Activated CD8-positive, alpha-beta memory T cell treated with anti-CD3 and anti-CD28 coated beads for 36 hours (primary cell): ENCODE data around the gene LGALS13. TPM values are rescaled to one million over a fixed set of nuclear protein-coding genes. Genes with fewer than 3 reads are reported as not detected.
"Not testable (repeated sequence)": the region's sequence is repeated elsewhere in the genome, so short reads cannot be mapped to it uniquely, and the experiment has no call there.

Source experiments
- CTCF ChIA-PET: fragments of 350-600 bp; sonication (Branson Sonifier 250); formaldehyde crosslinking; loops from one replicate; lab custom pipeline; 2021; ENCODE audit warnings: antibody characterized with exemption; lab: Charles Lee
- POLR2A ChIA-PET: fragments of 350-600 bp; sonication (Branson Sonifier 250); formaldehyde crosslinking; loops from one replicate; lab custom pipeline; 2021; ENCODE audit warnings: antibody characterized with exemption; lab: Charles Lee
- total RNA-seq, 2 experiments: library from RNA; stranded (reverse); gene quantifications; one replicate each; pipeline ENCODE4 v1.2.3, GENCODE V29; 2021

LGALS13 gene
- total RNA-seq, 2 experiments from 2014 or later, result not detected

DNA sequence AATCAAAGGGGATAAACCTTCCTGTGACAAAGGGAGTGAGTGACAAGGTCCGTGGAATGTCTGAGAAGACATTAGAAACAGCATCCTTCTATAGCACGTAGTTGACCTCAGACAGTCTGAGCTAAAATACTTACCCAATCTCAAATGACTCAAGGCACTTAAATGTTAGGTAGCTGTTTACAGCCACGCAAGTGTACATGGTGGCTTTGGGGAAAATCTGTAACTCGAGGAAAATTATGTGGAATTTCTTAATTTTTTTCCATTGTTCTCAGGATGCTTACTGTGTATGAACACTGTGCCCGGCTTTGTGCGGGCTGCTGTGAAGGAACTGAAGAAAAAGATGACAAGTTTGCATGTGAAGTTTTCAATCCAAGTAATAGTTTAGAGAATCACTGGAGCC lies 5.2 kb downstream of the LGALS13 start:
- ChIA-PET CTCF (no interaction called here), POLR2A (no interaction called here)

GRCh38 chr19:39613597-39613996 lies 11.3 kb downstream of the LGALS13 start:
- CTCF ChIA-PET, result no interaction called here
- POLR2A ChIA-PET, result no interaction called here

- CTCF ChIA-PET, result no interaction called here
- POLR2A ChIA-PET, result no interaction called here
Measured at GRCh38 chr19:39617745-39618144, 15.4 kb downstream of the LGALS13 start.

DNA sequence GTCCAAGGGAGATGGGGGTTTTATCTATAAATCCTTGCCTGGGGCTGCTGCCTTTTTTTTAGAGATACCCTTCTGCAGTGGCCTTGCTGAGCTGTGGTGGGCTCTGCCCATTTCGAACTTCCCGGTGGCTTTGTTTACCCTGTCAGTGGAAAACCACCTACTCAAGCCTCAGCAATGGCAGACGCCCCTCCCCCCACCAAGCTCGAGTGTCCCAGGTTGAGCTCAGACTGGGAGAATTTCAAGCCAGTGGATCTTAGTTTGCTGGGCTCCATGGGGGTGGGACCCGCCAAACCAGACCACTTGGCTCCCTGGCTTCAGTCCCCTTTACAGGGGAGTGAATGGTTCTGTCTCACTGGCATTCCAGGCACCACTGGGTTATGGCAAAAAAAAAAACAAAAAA lies 21.6 kb downstream of the LGALS13 start:
- ChIA-PET CTCF (no interaction called here), POLR2A (no interaction called here)

DNA sequence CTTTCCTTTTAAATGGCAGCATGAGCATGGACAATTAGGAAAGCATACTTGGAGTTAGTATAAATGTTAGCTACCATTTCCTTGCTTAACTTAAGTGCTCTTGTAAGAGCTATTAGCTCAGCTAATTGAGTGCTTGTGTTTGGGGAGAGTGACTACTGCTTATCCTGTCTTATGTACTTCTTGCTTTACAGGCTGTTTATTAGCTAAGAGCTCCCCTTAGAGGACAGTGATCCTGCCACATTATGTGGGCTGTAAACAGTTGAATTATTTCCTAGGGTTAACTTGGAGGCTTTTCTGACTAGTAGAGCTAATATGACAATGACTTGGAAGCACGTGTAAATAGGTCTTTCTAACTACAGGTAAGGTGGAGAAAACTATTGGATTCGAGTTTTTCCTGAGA lies 25.3 kb downstream of the LGALS13 start:
- POLR2A ChIA-PET, result not testable (repeated sequence)
- CTCF ChIA-PET, result interaction anchor here (1.1 kb wide), 1 partner anchor 76 kb away, joined by 5 read pairs; no protein-coding TSS in a partner anchor

GRCh38 chr19:39631178-39631577 lies 28.9 kb downstream of the LGALS13 start:
- ChIA-PET POLR2A (no interaction called here), CTCF (no interaction called here)

DNA sequence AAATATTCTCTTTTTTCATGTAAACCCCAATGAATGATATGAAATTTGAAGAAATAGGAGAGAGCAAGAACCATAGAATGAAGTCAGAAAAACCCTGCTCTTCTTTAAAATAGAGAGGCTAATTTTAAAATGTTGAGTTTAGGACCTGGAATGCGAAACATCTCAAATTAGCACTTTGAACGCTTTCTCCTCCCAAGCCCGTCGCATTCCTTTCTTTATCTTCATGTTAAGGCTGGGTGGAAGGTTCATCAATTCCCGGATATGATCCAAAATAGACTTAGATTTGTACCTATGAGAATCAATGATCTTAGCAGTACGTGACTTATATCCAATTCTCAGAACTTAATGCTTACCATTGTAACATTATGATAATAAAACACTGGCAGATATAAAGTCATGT lies 29.3 kb downstream of the LGALS13 start:
- POLR2A ChIA-PET, result no interaction called here

DNA sequence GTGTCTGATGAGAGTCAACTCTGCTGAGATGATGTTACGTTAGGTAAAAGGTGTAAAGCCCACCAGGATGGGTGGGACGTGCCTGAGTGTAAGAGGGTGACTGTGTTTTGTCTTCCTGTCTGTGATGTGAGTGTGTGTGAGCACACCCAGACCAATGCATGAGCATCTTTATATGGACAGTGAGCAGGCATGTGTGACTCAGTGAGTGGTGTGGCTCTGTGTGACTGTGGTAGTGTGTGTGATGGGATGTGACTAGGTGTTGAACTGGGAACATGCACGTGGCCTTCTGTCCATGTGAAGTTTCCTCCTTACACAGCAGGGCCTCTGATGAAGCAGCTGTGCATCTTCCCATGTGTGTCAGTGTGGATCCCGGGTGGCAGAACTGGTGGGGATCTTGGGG lies 35.6 kb downstream of the LGALS13 start:
- ChIA-PET POLR2A (no interaction called here), CTCF (no interaction called here)

More for the DNA sequence above, 29.3 kb downstream of the LGALS13 start:
- CTCF ChIA-PET, result no interaction called here

DNA sequence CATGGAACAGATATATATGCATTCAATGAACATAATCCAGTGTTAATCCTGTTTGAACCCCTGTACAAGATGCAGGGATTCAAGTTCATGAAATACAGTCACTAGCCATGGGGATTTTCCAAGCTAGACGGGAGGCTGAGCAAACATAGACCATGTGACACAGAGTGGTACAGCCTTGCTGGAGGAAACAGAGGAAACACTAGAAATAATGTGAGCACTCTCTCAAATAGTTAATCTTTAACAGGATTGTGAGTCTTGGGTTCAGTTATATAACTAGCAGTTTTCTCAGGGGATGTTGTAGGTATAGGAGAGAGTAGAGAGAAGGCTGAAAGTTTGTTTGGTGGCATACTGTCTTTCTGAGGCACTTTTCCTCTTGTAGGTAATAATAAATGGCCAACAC lies 39.4 kb downstream of the LGALS13 start:
- POLR2A ChIA-PET, result no interaction called here

DNA sequence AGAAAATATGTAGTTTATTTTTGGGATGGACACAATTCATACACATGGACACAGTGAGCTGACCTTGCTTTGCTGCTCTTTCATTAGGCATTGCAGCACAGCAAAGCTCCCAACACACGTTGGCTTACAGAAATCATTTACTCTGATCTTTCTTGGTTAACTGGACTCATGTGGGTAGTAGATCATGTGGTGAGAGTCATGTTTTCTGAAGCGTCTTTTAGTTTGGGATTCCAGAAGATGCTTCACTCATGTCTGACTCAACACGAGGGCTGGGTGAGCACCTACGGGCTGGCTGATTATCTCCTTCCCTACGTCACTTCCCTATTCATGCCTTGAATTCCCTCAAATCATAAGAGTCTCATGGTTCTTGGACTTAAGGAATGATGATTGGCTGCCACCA lies 41.3 kb downstream of the LGALS13 start:
- ChIA-PET POLR2A (no interaction called here), CTCF (no interaction called here)

More for the DNA sequence above, 39.4 kb downstream of the LGALS13 start:
- CTCF ChIA-PET, result no interaction called here

GRCh38 chr19:39645800-39646411 lies 43.6 kb downstream of the LGALS13 start:
- ChIA-PET CTCF (interaction anchor here (0.5 kb wide), 1 partner anchor 94 kb away, joined by 3 read pairs; no protein-coding TSS in a partner anchor), POLR2A (no interaction called here)

GRCh38 chr19:39647918-39648317 lies 45.6 kb downstream of the LGALS13 start:
- ChIA-PET POLR2A (no interaction called here), CTCF (no interaction called here)

GRCh38 chr19:39655613-39656012 lies 53.3 kb downstream of the LGALS13 start, which contains the start of gene LGALS16:
Gene LGALS16 (plus strand): TSS chr19:39655913. CDS start chr19:39655962, 49 bp downstream.
- POLR2A ChIA-PET, result no interaction called here
- CTCF ChIA-PET, result no interaction called here

Other genes with a start within 250 kb of the LGALS13 start
- gene PAF1, start 211.4 kb upstream of the LGALS13 start, total RNA-seq, result 10 to 100 TPM; 43.6 to 44.7 TPM
- gene MED29, start 211.1 kb upstream of the LGALS13 start, total RNA-seq, result 10 to 100 TPM; 28.7 to 30.3 TPM
- gene ZFP36, start 195.7 kb upstream of the LGALS13 start, total RNA-seq, result 10 to 100 TPM; 16.6 to 17.4 TPM
- 10 to 100 TPM; 30.4 to 30.9 TPM for gene PLEKHG2, start 189.9 kb upstream of the LGALS13 start, total RNA-seq
- 1,000 to 10,000 TPM; 2,748 to 2,778 TPM for gene RPS16, start 166.6 kb upstream of the LGALS13 start, total RNA-seq
- 100 to 1,000 TPM; 179 to 189 TPM for gene SUPT5H, start 156.9 kb upstream of the LGALS13 start, total RNA-seq
- gene TIMM50, start 121.7 kb upstream of the LGALS13 start, total RNA-seq, result 100 to 1,000 TPM; 135 to 144 TPM
- gene DLL3, start 103.6 kb upstream of the LGALS13 start, total RNA-seq, result 1 to 10 TPM; 1.6 TPM
- gene SELENOV, start 87.4 kb upstream of the LGALS13 start, total RNA-seq, result not detected
- 1 to 10 TPM; 3.2 to 3.4 TPM for gene EID2B, start 69.7 kb upstream of the LGALS13 start, total RNA-seq
- gene EID2, start 62.4 kb upstream of the LGALS13 start, total RNA-seq, result 10 to 100 TPM; 12.9 to 13.5 TPM
- not detected for gene LGALS16, start 53.4 kb downstream of the LGALS13 start, total RNA-seq
- not detected for gene LGALS14, start 102.0 kb downstream of the LGALS13 start, total RNA-seq
- not detected for gene CLC, start 135.5 kb downstream of the LGALS13 start, total RNA-seq
- gene LEUTX, start 176.3 kb downstream of the LGALS13 start, total RNA-seq, result not detected
- 1 to 10 TPM; 5.8 to 7.3 TPM for gene DYRK1B, start 231.6 kb downstream of the LGALS13 start, total RNA-seq
- gene FBL, start 243.9 kb downstream of the LGALS13 start, total RNA-seq, result 100 to 1,000 TPM; 779 to 780 TPM